ENCODE measurements around the gene TTC7B.

TTC7B gene

DNA sequence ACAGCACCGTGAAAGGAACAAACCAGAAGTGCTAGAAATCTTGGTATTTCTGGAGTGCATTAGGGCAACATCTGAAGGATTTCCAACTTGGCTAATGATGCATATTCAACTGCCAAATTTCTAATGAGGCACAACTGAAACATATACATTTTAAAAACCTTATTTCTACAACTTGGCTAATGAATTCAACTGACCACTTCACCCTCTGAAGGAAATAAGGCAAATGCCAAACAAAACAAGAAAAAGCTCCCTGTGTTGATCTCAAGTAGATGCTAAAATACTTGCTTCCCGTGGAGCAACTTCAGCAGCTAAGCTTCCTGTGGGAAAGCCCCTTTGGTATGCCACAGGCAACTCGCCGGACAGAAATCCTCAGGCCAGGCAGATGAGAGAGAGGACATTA is 167.1 kb downstream of the TTC7B start:
- no peak for TF ChIP-seq CTCF (IDR thresholded peaks at IDR 0.05; ENCODE audit: low read depth, low read length)
- no peak for DNase-seq
- no peaks in the 10 kb centered on the region for H3K27me3 ChIP-seq
- peaks cover 2% of the 10 kb centered on the region; the same call in 1 of the 2 replicates for H3K36me3 ChIP-seq
- H3K4me3 ChIP-seq (ENCODE audit: low read depth, low read length), result no peak overlapping the region
- H3K4me1 ChIP-seq, result no peaks in the 10 kb centered on the region
- H3K9me3 ChIP-seq, result no peaks in the 10 kb centered on the region

DNA sequence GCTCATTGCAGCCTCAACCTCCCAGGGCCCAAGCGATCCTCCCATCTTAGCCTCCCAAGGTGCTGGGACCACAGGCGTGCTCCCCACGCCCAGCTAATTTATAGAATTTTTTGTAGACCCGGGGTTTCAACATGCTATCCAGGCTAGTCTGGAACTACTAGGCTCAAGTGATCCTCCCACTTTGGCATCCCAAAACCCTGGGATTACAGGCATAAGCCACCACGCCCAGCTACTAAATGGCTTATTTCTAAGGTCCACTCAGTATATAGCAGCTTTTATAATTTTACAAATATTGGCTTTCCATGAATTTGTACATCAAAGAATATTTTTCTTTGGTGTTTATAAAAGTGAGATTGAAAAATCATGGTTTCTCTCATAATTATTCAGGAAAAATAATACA is 167.8 kb downstream of the TTC7B start:
- Histone ChIP-seq H3K27me3 (no peaks in the 10 kb centered on the region), H3K4me3 (ENCODE audit: low read depth, low read length) (no peak overlapping the region), H3K36me3 (peaks cover 2% of the 10 kb centered on the region; the same call in 1 of the 2 replicates), H3K9me3 (no peaks in the 10 kb centered on the region), H3K4me1 (no peaks in the 10 kb centered on the region)
- DNase-seq, result no peak
- TF ChIP-seq CTCF (IDR thresholded peaks at IDR 0.05; ENCODE audit: low read depth, low read length), result no peak

GRCh38 chr14:90647473-90648005 is 168.7 kb downstream of the TTC7B start:
- no peak for DNase-seq
- H3K36me3 ChIP-seq, result peaks cover 3% of the 10 kb centered on the region
- H3K27me3 ChIP-seq, result no peaks in the 10 kb centered on the region
- no peak for TF ChIP-seq CTCF (IDR thresholded peaks at IDR 0.05; ENCODE audit: low read depth, low read length)
- H3K4me3 ChIP-seq (ENCODE audit: low read depth, low read length), result no peak overlapping the region
- no peaks in the 10 kb centered on the region for H3K4me1 ChIP-seq
- H3K9me3 ChIP-seq, result no peaks in the 10 kb centered on the region

GRCh38 chr14:90645842-90646443 is 170.3 kb downstream of the TTC7B start:
- Histone ChIP-seq H3K4me3 (ENCODE audit: low read depth, low read length) (no peak overlapping the region), H3K4me1 (no peaks in the 10 kb centered on the region), H3K36me3 (peaks cover 5% of the 10 kb centered on the region), H3K9me3 (no peaks in the 10 kb centered on the region), H3K27me3 (no peaks in the 10 kb centered on the region)
- TF ChIP-seq CTCF (IDR thresholded peaks at IDR 0.05; ENCODE audit: low read depth, low read length), result no peak
- no peak for DNase-seq

DNA sequence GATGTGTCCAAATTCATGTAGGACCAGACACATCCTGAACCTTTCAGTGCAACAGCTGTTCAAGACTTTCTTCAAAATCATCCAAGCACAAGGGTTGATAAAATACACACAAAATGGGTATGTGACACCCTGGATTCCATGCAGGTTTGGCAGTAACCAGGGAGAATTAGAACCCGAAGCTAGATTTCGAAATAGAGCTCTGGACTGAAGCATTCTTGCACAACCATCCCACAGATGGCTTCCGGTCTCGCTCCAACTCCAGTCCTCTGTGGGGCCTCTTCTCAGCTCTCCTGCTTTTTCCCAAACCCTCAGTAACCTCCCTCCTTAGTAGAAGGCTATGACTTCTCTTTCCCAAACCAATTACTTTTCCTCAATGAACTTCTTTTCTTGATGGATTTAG is 171.3 kb downstream of the TTC7B start:
- DNase-seq, result no peak
- Histone ChIP-seq H3K36me3 (peaks cover 3% of the 10 kb centered on the region), H3K9me3 (no peaks in the 10 kb centered on the region), H3K4me3 (ENCODE audit: low read depth, low read length) (no peak overlapping the region), H3K27me3 (no peaks in the 10 kb centered on the region), H3K4me1 (no peaks in the 10 kb centered on the region)
- no peak for TF ChIP-seq CTCF (IDR thresholded peaks at IDR 0.05; ENCODE audit: low read depth, low read length)

DNA sequence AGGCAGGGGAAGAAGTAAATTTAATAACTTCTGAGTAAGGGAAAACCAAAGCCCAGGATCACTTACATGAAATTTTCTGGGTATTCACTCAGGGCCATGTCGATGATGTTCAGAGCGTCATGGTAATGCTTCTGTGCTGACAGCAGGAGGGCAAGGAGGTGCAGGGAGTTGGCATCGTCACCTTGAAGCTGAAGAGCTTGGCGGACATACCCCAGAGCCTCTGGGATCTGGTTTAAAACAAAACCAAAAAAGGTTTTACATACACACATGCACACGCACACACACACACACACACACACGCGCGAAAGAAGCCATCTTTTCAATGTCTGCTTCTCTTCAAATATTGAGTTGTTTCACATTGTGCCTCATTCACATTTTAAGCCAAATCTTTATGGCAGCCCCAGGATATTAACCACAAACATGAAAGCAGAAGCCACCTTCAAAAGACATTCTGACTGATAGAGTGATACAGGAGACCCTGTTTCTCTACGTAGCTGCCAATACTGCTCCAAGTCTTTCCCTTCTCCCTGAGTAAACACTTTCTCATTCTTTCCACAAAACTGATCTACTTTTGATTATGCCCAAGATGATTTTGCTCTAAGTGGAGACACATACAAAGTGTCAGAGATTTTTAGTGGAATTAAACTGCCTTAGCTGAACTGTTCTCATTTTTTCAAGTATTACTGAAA is 172.1 kb downstream of the TTC7B start:
- no peak for TF ChIP-seq CTCF (IDR thresholded peaks at IDR 0.05; ENCODE audit: low read depth, low read length)
- DNase-seq, result no peak
- H3K9me3 ChIP-seq, result no peaks in the 10 kb centered on the region
- no peaks in the 10 kb centered on the region for H3K4me1 ChIP-seq
- no peak overlapping the region for H3K4me3 ChIP-seq (ENCODE audit: low read depth, low read length)
- no peaks in the 10 kb centered on the region for H3K27me3 ChIP-seq
- H3K36me3 ChIP-seq, result peaks cover 3% of the 10 kb centered on the region

Measured in BE2C (cell line).